ENCODE results near the gene MMADHC.

- TF ChIP-seq CHD1 (IDR thresholded peaks at IDR 0.05; ENCODE audit: low read depth, low read length): no peak
- TF ChIP-seq CTCF (conservative IDR thresholded peaks at IDR 0.05; ENCODE audit: low read depth, low read length): no peak
- no peak for TF ChIP-seq POLR2A (IDR thresholded peaks at IDR 0.05; ENCODE audit: low read depth, low read length)
- no peak for TF ChIP-seq RCOR1 (IDR thresholded peaks at IDR 0.05; ENCODE audit: insufficient replicate concordance, low read length)
- TF ChIP-seq RAD21 (IDR thresholded peaks at IDR 0.05; ENCODE audit: low read length): no peak
- no peak for TF ChIP-seq RFX5 (IDR thresholded peaks at IDR 0.05; ENCODE audit: low read depth, low read length)
- TF ChIP-seq MAFK (IDR thresholded peaks at IDR 0.05; ENCODE audit: low read depth, low read length): no peak
- no peak for TF ChIP-seq CEBPB (IDR thresholded peaks at IDR 0.05; ENCODE audit: low read depth, low read length)
- no peak for TF ChIP-seq MXI1 (IDR thresholded peaks at IDR 0.05; ENCODE audit: borderline replicate concordance, low read depth, low read length)
- no peak for TF ChIP-seq NFE2L2 (IDR thresholded peaks at IDR 0.05; ENCODE audit: low read depth, low read length)
- no peak for TF ChIP-seq MAZ (IDR thresholded peaks at IDR 0.05; ENCODE audit: borderline replicate concordance, low read depth, low read length)
Observed at GRCh38 chr2:149528983-149529382, 58.6 kb downstream of the MMADHC start.
